Vagina (tissue), 2 donors: ENCODE data around the gene MKKS.

Source experiments
- CTCF ChIP-seq, 3 experiments: fragments of 450-650 bp in 2 of 3; fragments of 200-600 bp in 1 of 3; sonication (generic) in 1 of 3; IDR thresholded peaks; one replicate each; pipeline ENCODE4 v1.5.1; 2017 to 2019; ENCODE audit warnings: antibody characterized with exemption in 3 of 3, mild to moderate bottlenecking in 2 of 3, moderate library complexity in 2 of 3
- POLR2AphosphoS5 ChIP-seq, 2 donors: sonication (generic); formaldehyde crosslinking; IDR thresholded peaks; one replicate each; pipeline ENCODE4 v1.9.0; 2017; ENCODE audit warnings: antibody characterized with exemption in 2 of 2, mild to moderate bottlenecking in 2 of 2, low read depth in 1 of 2; ENCODE audit not compliant: insufficient read depth in 1 of 2

DNA sequence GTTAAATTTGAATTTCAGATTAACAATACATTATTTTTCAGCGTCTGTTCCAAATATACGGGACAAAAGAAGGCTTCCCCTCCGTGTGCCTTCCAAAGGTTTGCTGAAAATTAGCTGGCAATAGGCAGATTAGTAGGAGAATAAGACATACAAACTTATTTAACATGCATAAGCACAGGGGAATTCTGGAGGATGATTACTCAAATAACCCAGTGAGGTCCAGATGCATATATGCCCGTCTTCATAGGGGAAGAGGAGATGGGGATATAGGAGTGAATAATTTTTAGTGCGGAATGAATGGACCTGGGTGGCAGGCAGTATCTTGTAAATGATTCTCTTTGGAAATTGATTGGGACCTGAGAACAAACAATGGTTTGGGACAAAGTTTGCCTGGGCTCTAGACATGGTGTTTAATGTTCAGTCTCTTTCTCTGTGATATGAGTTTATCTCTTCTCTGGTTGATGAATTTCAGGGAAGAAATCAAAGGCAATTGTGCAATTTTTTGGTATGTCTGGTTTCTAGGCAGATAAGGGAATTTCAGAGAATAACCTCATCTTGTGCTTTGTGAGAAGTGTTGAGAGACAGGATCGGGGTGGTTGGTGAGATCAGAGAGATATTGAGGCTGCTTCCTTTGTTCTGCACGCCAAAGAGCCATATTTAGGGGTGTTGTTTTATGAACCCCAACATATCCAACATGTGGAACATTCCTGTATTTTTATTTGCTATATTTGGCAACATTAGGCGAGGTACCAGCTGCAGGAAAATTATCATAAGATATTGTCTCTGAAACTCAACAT, 63.7 kb downstream of the MKKS start:
- TF ChIP-seq CTCF (IDR thresholded peaks at IDR 0.05), result no peak
- no peak for TF ChIP-seq POLR2AphosphoS5 (IDR thresholded peaks at IDR 0.05; ENCODE audit: insufficient read depth in 1 of 2, low read depth in 1 of 2)
